Kidney epithelial cell (primary cell): Measurements from ENCODE around the gene DLGAP1. TPM values are rescaled to one million over a fixed set of nuclear protein-coding genes. Genes with fewer than 3 reads are reported as not detected.

Experiments used
- DNase-seq: peaks from one replicate; pipeline ENCODE4 v3.0.0-alpha.2; 2010; ENCODE audit warnings: low read depth
- H3K27me3 ChIP-seq: 2 replicates; pipeline ENCODE4 v1.6.0; 2011; ENCODE audit warnings: low read length; ENCODE audit not compliant: control insufficient read depth, insufficient read depth
- H3K36me3 ChIP-seq: 2 replicates; pipeline ENCODE4 v1.5.1; 2011; ENCODE audit warnings: low read length; ENCODE audit not compliant: control insufficient read depth, insufficient read depth
- H3K4me3 ChIP-seq: 2 replicates; pipeline ENCODE4 v1.5.1; 2011; ENCODE audit warnings: low read depth, mild to moderate bottlenecking, control low read depth, low read length
- CTCF ChIP-seq: IDR thresholded peaks from 2 replicates; pipeline ENCODE4 v1.5.1; 2011; ENCODE audit warnings: mild to moderate bottlenecking, moderate library complexity, low read length, control low read depth, inconsistent platforms; ENCODE audit not compliant: insufficient read depth, poor library complexity, severe bottlenecking
- total RNA-seq: library from RNA; depleted of rRNA; stranded (reverse); fragments of >200 nt; gene quantifications from 2 replicates; pipeline ENCODE4 v1.2.3, GENCODE V29; 2015

DLGAP1 gene
- total RNA-seq, 1 donor from 2014 or later, result 2.6 TPM

GRCh38 chr18:3544537-3544936 is 910.6 kb downstream of the DLGAP1 start:
- no peak for DNase-seq
- Histone ChIP-seq H3K4me3 (no peak overlapping the region), H3K36me3 (no peaks in the 10 kb centered on the region), H3K27me3 (no peaks in the 10 kb centered on the region)
- no peak for TF ChIP-seq CTCF

GRCh38 chr18:3541549-3542386 is 913.3 kb downstream of the DLGAP1 start:
- no peak overlapping the region for H3K4me3 ChIP-seq
- TF ChIP-seq CTCF, result no peak
- H3K27me3 ChIP-seq, result no peaks in the 10 kb centered on the region
- H3K36me3 ChIP-seq, result no peaks in the 10 kb centered on the region
- DNase-seq, result no peak

GRCh38 chr18:3540805-3541548 is 914.1 kb downstream of the DLGAP1 start:
- H3K27me3 ChIP-seq, result no peaks in the 10 kb centered on the region
- TF ChIP-seq CTCF, result no peak
- DNase-seq, result no peak
- H3K36me3 ChIP-seq, result no peaks in the 10 kb centered on the region
- H3K4me3 ChIP-seq, result no peak overlapping the region

- no peak overlapping the region for H3K4me3 ChIP-seq
- H3K27me3 ChIP-seq, result no peaks in the 10 kb centered on the region
- H3K36me3 ChIP-seq, result no peaks in the 10 kb centered on the region
- no peak for TF ChIP-seq CTCF
- DNase-seq, result no peak
These were observed 916.0 kb downstream of the DLGAP1 start for GRCh38 chr18:3538954-3539617.

- no peak for TF ChIP-seq CTCF
- Histone ChIP-seq H3K27me3 (no peaks in the 10 kb centered on the region), H3K36me3 (no peaks in the 10 kb centered on the region), H3K4me3 (no peak overlapping the region)
- DNase-seq, result no peak
These were observed 916.7 kb downstream of the DLGAP1 start for GRCh38 chr18:3538456-3538855.
